ENCODE results near the gene TSGA10.
"Not testable (repeated sequence)": the region's sequence is repeated elsewhere in the genome, so short reads cannot be mapped to it uniquely, and the experiment has no call there.

Gene TSGA10

GRCh38 chr2:99154643-99155536 is at the start of gene TSGA10, which contains the start of gene LIPT1:
Gene TSGA10 (minus strand): TSS chr2:99154942. CDS start chr2:99109439, 45,503 bp downstream.
Gene LIPT1 (plus strand): TSS chr2:99154967. CDS start chr2:99161958, 6,991 bp downstream.
- peak; percentile 87 for DNase-seq

- DNase-seq, result no peak
Observed at GRCh38 chr2:99201959-99202678, 47.4 kb upstream of the TSGA10 start.

GRCh38 chr2:99200076-99200800 is 45.5 kb upstream of the TSGA10 start:
- no peak for DNase-seq

GRCh38 chr2:99198103-99198841 is 43.5 kb upstream of the TSGA10 start:
- no peak for DNase-seq

- not testable (repeated sequence) for DNase-seq
Observed at GRCh38 chr2:99192364-99192763, 37.6 kb upstream of the TSGA10 start.

- no peak for DNase-seq
Observed at GRCh38 chr2:99190548-99190947, 35.8 kb upstream of the TSGA10 start.

- no peak for DNase-seq
Observed at GRCh38 chr2:99188357-99188756, 33.6 kb upstream of the TSGA10 start.

GRCh38 chr2:99187011-99187410 is 32.3 kb upstream of the TSGA10 start:
- no peak for DNase-seq

GRCh38 chr2:99184811-99185210 is 30.1 kb upstream of the TSGA10 start:
- no peak for DNase-seq

GRCh38 chr2:99183025-99183424 is 28.3 kb upstream of the TSGA10 start:
- DNase-seq, result no peak

GRCh38 chr2:99181624-99182000 is 26.9 kb upstream of the TSGA10 start:
- no peak for DNase-seq

GRCh38 chr2:99180755-99181623 is 26.2 kb upstream of the TSGA10 start, which contains the start of the genes MITD1 and MRPL30:
Gene MITD1 (minus strand): TSS chr2:99181058. CDS start chr2:99180981, 77 bp downstream.
Gene MRPL30 (plus strand): TSS chr2:99181184. CDS start chr2:99186204, 5,020 bp downstream.
- peak; percentile 93 for DNase-seq

- DNase-seq, result no peak
Observed at GRCh38 chr2:99171377-99172140, 16.8 kb upstream of the TSGA10 start.

- no peak for DNase-seq
Observed at GRCh38 chr2:99169534-99169933, 14.8 kb upstream of the TSGA10 start.

GRCh38 chr2:99166218-99166617 is 11.5 kb upstream of the TSGA10 start:
- no peak for DNase-seq

- no peak for DNase-seq
Observed at GRCh38 chr2:99159594-99159993, 4.9 kb upstream of the TSGA10 start.

- DNase-seq, result no peak
Observed at GRCh38 chr2:99158599-99158998, 3.9 kb upstream of the TSGA10 start.

- DNase-seq, result no peak
Observed at GRCh38 chr2:99156891-99157290, 2.1 kb upstream of the TSGA10 start.

GRCh38 chr2:99153921-99154604 is 679 bp downstream of the TSGA10 start:
- DNase-seq, result no peak

Measured in KG1 (cell line).